NCI-H226 (cell line): Measurements from ENCODE around the gene SAP30L.

Experiments used
- DNase-seq: peaks from one replicate; pipeline ENCODE4 v3.0.0-alpha.2; 2015

The SAP30L gene

DNA sequence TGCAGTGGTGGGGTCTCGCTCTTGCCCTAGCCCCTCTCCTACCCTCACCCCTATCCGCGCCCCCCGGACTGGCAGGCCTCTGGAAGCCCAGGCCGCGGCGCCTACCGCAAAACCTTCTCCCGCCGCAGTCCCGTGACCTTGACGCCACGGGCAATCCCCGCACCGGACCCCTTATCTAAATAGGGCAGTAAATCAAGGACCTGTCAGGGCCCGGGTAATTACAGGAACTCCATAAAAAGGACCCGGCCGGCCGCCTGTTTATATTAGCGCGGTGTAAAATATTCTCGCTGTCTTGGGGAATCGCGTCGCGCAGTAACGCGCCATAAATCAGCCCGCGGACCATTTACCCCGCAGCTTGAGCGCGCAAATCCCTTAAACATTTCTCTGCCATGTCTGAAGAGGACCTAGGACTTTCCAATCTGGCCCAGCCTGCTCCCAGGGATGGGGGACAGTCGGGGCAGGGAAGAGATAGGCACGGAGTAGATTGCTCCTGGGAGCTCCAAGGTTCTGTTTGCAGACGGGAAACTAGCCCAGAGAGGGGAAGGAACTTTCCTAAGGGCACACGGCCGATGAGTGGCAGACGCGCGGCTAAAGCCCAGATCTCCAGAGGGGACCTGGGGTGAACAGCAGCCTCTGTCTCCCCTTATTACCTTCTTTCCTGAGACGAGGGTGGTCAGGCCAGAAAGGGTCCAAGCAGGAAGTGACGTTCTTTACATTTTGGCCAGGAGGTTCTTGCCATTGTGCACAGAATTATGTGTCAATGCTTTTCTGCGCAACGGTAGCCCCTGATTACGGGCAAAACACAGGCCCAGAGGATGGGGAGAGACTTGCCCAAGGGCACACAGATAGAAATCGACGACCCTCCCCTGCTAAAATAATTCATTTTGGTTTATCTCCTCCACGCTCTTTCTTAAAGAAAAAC is 37.0 kb downstream of the SAP30L start:
- no peak for DNase-seq

DNA sequence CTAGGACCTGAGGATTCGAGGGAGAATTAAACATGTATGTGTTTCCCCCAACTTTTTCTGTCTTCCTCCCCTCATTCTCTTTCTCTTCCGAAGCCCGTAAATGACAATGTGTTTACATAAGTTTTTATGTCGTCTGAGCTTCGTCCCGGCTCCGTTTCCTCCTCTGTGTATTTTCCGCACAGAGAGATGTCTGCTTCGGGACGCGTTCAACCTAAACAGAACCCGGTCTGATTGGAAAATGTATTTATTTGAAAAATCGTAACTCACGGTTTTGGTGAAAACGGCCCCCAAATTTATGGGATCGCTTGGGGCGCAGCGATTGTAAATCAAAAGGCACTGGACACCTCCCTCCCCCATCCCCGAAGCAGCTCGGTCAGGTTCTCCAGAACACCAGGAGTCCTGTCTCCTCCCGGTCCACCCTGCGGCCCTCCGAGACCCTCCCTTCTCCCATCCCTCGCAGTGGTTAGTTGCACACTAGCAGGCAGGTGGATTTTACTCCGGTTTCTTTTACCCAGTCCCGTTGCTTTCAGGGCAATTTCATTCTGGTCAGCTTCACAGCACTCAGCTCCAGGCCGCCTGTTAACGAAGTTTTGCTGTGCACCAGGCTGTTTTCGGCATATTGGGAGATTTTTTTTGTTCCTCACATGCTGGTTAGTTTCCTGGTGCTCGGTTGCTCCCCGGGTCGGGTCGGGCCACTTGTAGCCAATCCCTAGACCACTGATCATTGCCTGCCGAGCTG is 38.0 kb downstream of the SAP30L start:
- DNase-seq: no peak

DNA sequence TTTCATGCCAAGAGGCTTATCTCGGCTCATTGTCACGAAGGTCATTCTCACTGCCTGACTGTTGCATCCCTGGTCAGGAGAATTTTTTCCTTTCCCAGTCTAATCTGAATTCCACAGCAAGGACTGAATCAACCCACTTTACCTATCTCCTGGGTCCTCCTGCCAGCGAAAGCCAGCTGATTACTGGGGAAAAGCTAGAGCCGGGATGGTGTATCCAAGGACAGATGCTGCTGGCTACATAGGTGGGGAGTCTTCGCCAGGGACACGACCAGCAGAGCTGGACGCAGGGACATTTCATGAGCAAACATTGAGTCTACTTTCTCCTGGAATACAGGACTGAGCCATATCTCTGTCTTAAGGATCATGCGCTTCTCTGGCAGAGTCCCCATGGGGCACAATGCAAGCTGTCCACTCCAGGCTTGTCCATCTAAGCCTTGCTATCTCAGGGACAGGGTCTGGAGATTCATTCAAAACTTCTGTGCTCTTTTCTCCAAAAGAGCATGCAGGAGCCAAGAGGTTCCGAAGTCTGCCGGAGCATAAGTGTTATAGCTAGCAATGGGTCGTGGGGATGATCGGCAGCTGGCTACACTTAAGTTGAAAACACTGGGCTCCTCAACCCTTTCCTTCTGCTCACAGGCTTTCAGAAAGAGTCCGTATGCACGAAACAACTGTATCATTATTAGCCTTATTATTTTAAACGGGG is 38.7 kb downstream of the SAP30L start:
- DNase-seq: no peak

DNA sequence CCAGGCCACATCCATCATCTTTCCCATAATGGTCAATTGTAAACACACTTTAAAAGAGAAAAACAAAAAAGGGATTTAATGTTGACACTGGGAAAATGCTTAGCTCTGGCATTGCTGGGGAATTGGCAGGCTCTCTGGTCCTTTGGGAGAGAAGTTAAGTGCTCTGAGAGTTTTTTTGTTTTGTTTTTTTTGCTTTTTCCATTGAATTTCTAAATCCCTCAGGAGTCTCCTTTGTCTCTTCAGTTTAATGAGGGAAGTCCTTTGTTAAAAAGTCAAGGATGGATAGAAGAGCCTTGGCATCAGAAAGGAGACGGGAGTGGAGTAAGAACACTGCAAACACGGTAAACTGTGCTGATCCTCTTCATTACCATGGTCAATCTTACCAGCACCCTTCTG is 39.3 kb downstream of the SAP30L start:
- no peak for DNase-seq

DNA sequence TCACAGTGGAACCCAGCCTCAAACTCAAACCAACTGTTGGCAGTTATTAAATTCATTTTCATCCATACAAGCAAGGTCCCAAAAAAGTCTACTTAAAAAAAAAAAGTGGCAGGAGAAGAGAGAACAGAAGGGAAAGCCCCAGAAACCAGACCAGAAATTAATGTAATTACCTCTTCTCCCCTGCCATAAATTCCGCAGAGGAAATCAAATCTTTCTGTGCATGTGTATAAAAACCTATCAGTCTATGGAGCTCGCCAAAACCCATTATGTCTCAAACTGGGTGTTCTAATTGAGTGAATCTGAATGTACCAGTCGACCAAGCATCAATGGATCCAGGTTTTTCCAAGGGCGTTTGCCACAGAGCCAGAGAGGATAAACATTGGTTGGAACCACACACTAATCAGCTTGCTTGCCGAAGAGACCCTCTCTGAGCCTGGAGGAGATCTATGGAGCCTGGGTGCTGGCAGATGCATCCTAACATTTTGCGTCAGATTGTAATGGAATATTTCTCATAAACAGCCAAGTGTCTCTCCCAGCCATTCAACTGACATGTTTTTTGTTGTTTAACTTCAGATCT is 40.1 kb downstream of the SAP30L start:
- no peak for DNase-seq

DNA sequence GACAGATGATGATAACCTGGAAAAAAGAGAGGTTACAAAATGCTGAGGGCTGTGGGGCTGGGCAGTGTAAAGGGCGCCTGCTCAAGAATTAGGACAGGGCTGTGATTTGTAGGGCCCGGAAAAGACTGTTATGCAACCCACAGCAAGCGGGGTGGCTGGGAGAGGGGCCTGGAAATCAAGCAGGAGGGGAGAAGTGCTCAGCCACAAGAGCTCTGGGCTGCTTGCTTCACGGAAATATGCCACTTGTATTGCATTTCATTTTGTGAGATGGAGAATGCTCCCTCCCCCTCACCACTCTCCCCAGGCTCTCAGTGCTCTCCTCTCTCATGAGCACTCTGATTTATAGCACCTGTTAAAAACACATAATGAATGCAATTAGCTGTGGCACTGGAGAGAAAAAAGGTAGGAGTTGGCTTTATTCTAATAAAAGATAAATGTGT is 40.6 kb downstream of the SAP30L start:
- no peak for DNase-seq

DNA sequence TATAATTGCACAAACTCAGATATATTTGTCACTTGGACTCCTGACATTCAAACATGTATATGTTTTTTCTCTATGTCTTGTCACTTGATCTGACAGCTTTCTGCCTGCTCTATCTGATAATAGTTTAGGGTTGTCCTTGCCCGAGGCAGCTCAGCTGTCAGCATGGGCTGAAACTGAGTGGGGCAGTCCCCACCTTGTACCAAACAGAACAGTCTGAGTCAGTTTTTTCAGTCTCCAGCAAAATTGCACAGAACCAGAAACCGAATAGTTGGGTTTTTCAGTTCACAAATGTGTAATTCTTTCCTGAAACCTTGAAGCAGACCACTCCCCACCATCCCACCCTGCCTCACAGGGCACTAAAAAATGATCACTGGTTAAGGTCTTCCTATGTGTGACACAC is 41.7 kb downstream of the SAP30L start:
- DNase-seq: no peak

DNA sequence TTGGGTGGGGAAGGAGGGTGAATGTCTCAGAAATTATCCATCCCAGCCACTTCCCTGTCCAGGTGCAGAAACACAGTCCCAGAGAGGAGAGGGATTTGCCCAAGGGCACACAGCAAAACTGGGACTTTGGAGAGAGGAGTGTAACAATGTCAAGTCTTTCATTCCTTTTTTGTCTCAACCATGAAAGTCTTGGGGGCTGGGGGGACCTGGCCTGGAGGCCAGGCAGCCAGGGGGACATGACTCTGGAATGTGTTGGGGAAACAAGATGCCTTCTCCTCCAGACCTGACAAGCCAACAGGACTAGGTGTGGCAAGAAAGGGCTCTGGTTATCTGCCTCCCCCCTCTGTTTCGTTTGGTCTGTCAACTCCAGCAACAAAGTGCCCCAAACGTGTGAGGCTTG is 46.1 kb downstream of the SAP30L start:
- no peak for DNase-seq

DNA sequence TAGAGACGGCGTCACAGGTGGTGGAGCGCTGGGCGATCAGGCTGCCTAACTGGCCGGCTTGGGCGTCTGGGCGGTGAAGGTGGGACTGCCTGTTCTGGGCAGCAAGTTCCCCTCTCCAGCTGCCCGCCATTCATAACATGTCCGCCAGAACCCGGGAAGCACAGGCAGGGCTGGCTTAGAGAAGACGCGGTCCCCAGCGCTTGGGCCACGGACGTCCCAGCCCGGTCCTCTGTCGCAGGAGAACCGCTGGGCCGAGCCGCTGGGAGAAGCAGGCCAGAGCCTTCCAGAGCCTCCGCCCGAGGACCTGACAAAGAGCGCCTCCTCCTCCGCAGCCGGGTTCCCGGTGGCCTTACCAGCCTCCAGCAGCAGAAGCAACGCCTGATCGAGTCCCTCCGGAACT is 47.5 kb downstream of the SAP30L start:
- DNase-seq: no peak

DNA sequence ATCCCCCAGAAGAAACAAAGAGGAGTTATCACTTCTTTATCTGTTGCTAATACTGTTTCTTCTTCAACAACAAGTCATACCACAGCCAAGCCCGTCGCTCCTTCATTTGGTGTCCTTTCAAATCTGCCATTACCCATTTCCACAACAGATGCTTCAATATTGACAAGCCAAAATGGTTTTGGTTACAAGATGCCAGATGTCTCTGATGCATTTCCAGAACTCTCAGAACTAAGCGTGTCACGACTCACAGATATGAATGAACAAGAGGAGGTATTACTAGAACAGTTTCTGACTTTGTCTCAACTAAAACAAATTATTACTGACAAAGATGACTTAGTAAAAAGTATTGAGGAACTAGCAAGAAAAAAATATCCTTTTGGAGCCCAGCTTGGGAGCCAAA is 48.2 kb downstream of the SAP30L start:
- no peak for DNase-seq

DNA sequence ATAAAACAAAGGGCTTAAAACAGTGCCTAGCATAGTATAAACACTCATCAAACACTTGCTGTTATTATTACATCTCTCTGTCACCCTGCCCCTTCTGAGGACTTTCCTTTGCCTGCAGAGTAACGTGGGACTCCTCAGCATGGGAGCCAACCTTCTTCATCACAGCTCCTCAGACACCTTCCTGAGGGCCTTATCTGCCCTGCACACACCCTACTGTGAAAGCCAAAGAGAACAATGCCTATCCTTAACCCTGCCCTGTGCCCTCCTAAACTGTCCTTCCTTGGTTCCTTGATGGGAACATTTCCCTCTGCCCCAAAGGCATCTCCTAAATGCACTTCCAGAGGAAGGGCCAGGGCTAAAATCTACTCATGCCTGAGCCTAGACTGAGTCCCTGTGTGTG is 52.8 kb downstream of the SAP30L start:
- DNase-seq: no peak

DNA sequence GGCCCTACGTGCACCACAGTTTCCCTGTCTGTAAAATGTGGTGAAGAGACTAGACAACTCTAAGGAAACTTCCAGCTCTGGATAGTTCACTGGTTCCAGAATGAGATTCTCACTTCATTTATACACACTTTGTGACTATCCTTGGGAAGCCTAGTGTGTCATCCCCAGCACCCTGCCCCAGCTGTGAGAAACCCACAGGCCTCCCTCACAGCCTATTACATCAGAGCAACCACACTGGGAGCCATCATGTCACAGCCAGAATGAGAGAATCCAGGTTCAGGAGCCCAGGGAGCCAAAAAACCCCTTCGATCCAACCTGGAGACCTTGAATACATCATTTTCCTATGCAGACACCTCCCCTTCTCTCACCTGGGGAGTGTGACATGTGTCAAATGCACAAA is 53.2 kb downstream of the SAP30L start:
- no peak for DNase-seq

DNA sequence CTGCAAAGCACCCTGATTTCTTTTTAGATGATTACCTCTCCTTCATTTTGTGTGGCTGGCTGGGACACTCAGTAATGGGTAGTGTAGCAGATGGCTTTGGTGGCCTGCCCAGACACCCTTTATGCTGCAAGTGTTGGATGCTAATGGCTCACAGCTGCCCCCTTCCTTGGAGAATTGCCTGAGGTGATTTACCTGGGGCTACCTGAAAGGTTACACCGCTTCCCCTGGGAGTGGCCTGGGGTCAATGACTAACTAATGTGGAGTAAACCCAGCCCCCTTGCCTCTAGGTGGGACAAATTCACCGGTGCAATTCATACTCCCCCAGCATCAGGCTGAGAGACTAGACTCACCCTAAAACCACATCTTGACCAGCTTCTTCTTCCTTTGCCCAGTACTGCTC is 55.8 kb downstream of the SAP30L start:
- DNase-seq: no peak

DNA sequence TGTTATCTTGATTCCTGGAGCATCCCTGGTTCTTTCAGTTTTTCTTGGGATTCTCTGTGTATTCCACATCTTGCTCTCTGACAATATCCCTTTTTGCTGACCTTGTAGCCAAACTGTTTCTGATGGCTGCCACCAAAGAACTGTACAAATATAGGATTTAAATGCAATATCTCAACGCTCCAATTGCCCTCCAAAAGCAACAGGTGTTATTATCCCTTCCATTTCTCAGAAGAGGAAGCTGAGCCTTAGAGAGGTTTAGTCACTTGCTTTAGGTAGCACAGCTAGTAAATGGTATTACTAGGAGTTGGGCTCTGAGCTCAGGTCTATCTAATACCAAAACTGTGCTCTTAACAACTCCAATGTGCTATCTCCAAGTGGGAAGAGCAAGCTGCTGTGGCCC is 56.4 kb downstream of the SAP30L start:
- DNase-seq: no peak

DNA sequence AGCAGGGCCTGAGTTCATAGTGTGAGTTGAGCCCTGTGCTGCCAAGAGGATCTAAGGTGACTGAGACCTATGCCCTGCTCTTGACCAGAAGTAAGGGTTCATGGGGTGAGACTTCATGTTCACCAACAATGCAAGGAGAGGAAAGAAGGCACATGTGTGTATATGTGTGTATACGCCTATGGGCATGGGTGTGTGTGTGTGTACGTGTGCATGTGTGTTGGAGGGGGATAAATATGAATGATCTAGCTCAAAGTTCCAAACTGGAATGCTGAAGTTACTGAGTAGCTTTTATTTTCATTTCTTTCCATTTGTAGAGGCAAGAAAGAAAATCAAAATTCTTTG is 57.9 kb downstream of the SAP30L start:
- no peak for DNase-seq

DNA sequence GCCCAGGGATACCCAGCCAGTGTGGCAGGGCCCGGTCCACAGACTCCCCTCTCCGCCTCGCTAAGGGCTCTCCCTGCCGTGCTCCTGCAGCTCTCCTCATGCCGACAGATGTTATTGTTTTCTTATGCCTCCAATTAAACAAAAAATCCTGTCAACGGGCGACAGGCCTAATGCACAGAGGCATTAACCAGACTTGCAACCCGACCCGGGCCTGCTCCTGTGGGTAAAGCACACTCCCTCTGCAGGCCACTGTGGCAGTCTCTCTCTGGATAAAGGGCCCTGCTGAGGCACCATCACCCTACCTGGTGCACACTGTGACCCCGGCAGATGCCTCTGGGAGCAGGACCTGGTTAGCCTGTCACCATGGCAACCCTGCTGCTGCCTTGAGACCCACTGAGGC is 59.8 kb downstream of the SAP30L start:
- no peak for DNase-seq

DNA sequence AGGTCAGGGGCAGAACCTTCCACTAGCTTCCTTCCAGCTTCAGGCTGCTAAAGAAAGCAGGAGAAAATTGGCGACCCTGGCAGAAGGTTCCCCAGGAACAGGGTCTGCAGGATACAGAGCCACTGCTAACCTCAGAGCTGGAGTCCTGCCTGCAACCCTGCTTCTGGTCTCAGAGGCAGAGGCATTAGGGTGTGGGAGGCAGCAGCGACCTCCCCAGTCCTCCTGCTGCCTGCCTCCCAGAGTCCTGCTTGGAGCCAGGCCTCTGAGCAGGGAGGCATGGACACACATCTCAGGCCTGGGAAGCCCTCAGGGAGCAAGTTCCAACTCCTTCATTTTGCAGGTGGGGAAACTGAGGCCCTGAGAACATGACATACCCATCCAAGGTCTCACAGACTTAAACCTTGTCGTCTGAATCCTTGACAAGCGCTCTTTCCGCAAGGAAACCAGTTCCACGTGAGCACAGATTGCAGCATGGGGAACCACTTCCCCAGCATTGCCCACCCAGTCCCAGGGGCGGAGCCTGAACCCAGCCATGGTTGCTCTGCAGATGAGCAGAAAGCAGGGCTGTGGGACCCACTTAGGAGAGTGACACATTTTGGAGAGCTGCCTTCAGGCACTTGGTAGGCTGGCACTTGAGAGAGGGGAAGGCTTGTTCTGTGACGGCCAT is 60.4 kb downstream of the SAP30L start:
- DNase-seq: no peak

DNA sequence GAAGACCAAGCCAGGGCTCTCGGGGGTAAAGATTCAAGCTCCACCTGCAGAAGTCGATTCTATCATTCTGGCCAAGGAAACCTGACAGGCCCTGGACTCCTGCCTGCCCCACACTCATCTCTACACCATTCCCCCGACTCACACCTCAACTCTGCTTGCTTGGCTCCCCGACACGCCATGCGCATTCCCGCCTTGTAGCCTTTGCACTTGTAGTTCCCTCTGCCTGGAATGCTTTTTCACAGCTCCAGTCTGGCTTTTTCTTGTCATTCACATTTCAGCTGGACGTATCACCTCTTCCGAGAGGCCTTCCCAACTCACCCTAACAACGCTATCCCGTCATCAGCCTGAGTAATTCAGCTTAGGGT is 60.9 kb downstream of the SAP30L start:
- no peak for DNase-seq

DNA sequence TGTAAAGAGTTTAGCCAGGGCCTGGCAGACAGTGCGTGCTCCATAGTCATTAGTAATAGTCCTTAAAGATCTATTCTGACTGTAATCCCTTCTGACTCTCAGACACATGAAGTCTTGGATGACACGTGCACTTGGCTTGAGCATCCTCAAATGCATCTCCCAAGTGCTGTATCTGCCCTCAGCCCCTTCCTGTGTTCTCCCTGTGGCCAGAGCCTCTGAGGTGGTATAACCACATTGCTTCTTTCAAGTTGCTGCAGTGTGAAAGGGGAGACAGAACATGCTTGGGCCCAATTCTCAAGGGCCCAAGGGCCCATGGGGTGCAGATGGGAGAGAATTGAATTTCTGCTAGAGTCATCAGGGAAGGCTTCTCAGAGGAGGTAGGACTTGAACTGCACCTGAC is 62.3 kb downstream of the SAP30L start:
- no peak for DNase-seq

DNA sequence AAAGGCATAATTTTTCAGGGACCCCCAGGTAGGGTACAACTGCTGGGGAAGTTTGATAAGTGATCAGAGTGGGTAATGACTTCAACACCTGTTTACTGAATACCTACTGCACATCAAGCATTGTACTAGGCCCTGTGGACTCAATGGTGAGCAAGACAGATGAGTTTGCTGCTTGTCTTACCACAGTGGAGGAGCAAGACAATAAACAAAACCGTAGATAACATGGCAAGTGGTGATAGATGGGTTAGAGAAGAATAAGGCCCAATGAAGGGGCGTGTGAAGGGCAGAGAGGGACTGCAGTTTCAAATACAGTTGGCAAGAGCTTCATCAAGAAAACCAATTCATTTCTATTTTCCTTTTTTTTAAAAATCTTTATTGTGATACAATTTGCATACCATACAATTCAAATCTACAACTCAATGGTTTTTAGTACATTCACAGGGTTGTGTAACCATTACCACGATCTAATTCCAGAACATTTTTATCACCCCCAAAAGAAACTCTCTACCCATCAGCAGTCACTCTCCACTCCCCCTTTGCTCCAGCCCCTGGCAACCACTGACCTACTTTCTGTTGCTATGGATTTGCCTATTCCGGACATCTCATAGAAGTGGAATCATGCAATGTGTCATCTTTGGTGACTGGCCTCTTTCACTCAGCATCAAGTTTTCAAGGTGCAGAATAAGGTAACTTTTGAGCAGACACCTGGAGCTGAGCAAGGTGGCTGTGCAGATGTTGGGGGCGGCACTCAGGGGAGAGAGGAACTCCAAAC is 64.2 kb downstream of the SAP30L start:
- DNase-seq: no peak
